GM12891 (cell line): ENCODE data around the gene SORCS2.

ENCODE experiments used
- DNase-seq: peaks from one replicate; pipeline ENCODE4 v3.0.0; 2011; ENCODE audit warnings: low spot score; ENCODE audit not compliant: insufficient read length
- FAIRE-seq: peaks from 2 replicates; lab custom pipeline; 2011; peaks lifted over from hg19 to GRCh38; lab: Jason Lieb, UNC
- PAX5 ChIP-seq: IDR thresholded peaks from 2 replicates; pipeline ENCODE4 v1.6.1; 2011; ENCODE audit warnings: low read length, moderate library complexity, mild to moderate bottlenecking; ENCODE audit not compliant: insufficient read depth, severe bottlenecking
- POLR2A ChIP-seq: IDR thresholded peaks from 2 replicates; pipeline ENCODE4 v1.6.1; 2011; ENCODE audit warnings: low read depth, low read length, control low read depth
- POLR2AphosphoS5 ChIP-seq: IDR thresholded peaks from 2 replicates; pipeline ENCODE4 v1.6.1; 2011; ENCODE audit warnings: low read depth, low read length, control low read depth
- POU2F2 ChIP-seq: IDR thresholded peaks from 2 replicates; pipeline ENCODE4 v1.6.1; 2011; ENCODE audit warnings: low read depth, mild to moderate bottlenecking, control low read depth, low read length, moderate library complexity
- SPI1 ChIP-seq: IDR thresholded peaks from 2 replicates; pipeline ENCODE4 v1.6.1; 2011; ENCODE audit warnings: low read depth, low read length, control low read depth
- TAF1 ChIP-seq: IDR thresholded peaks from 2 replicates; pipeline ENCODE4 v1.6.1; 2011; ENCODE audit warnings: low read depth, low read length, control low read depth

SORCS2 gene

DNA sequence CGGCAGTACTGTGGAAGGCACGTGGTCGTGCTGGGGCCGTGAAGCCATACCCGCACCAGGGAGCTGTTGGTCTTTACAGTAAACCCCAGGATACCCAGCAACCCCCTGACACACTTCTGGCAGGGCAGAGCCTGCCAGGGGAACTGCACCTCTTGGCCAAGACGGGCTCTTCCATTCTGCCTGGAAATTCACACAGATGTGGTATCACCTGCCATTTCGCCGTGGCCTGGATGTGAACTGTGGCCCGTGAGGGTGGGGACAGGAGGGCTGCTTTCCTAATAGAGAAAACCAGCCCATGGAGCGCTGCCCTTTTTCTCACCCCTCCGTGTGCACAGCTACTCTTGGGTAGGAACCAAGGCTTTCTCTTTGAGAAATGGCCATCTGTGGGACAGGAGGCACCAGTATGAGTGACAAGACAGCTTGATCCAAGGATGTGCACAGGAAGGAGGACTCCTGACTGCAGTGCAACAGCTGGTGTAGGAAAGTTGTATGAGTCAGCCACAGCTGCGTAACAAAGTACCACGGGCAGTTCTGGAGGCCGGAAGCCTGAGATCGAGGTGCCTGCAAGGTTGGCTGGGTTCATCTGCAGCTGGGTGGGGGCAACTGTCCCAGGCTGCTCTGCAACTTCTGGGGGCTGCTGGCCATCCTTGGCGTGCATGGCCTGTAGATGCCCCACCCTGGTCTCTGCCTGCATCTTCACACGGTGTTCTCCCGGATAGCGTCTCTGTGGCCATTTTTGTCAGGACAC, 146.7 kb downstream of the SORCS2 start:
- TF ChIP-seq PAX5 (no peak), POU2F2 (no peak), POLR2A (no peak), TAF1 (no peak), POLR2AphosphoS5 (no peak), SPI1 (no peak)
- no peak for DNase-seq
- no peak for FAIRE-seq

- no peak for TF ChIP-seq PAX5
- no peak for TF ChIP-seq POLR2A
- no peak for TF ChIP-seq TAF1
- no peak for TF ChIP-seq POU2F2
- TF ChIP-seq POLR2AphosphoS5, result no peak
- no peak for TF ChIP-seq SPI1
- DNase-seq (no peak), FAIRE-seq (no peak)
Observed at GRCh38 chr4:7339751-7340552, 147.6 kb downstream of the SORCS2 start.

DNA sequence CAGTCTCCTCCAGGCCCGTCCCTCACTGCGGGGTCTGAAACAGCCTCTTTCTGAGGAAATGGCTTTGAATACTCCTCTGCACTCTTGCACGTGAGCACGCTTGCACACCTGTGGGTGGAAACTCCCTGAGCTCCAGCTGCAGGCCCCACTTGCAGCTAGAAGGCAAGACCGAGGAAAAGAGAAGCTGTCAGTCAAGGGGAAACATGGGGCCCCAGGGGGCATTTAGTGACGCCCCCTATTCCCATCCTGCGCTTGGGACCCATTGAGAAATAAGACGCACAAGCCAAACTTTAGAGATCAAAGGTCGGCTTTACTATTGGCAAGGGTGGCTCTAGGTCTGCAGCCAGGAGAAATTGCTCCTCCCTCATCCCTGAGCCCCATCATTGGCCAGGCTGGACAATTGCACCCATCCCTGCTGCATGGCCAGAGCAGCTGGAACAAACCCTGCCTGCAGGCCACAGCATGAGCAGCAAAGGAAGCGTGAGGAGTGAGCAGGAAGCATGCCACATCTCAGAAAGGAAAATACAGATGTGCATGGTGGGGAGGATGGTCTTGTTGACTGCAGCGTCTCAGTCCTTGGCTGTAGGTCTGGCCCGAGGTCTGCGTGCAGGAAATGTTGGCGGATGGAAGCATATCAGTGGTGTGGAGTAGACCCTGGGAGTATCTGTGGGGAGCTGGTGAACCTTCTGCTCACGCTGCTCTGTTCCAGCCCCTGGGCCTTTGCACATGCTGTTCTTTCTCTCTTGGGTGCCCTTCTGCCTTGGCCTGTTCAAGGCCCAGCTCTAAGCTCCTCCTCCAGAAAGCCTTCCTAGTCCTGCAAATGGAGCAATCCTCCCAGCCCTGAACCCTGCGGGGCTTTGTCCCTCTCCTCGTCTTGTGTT, 148.5 kb downstream of the SORCS2 start:
- TF ChIP-seq POU2F2 (no peak), TAF1 (no peak), POLR2AphosphoS5 (no peak), PAX5 (no peak), POLR2A (no peak), SPI1 (no peak)
- FAIRE-seq, result no peak
- no peak for DNase-seq

DNA sequence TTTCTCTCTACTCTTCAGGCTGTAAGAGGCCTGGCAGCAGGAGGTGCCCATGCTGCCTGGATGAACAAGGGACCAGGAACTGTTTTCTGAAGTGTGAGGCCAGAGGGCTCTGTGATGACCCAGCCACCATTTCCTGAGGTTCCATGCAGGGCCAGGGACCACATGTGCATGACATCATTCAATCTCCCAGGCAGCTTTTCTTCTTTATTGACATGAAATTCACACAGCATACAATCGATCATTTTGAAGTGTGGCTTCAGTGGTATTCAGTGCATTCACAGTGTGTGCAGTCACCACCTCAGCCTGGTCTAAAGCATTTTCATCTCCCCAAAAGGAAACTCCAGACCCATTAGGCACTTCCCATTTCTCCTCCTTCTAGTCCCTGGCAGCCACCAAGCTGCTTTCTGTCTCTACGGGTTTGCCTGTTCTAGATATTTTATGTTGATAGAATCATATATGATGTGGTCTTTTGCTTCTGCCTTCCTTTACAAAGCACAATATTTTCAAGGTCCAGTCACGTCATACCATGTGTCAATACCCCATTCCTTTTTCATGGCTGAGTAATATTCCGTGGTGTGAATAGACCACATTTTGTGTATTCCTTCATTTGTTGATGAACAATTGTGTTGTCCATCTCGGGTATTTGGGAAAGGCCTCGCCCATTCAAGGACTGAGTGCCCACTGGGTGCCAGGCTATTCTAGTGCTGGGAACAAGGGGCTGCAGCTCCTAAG, 149.3 kb downstream of the SORCS2 start:
- TF ChIP-seq PAX5, result no peak
- no peak for TF ChIP-seq SPI1
- TF ChIP-seq POLR2A, result no peak
- TF ChIP-seq TAF1, result no peak
- TF ChIP-seq POU2F2, result no peak
- no peak for TF ChIP-seq POLR2AphosphoS5
- DNase-seq (no peak), FAIRE-seq (no peak)

GRCh38 chr4:7342223-7343080, 150.1 kb downstream of the SORCS2 start:
- FAIRE-seq (no peak), DNase-seq (no peak)
- TF ChIP-seq POLR2AphosphoS5 (no peak), POU2F2 (no peak), SPI1 (no peak), PAX5 (no peak), TAF1 (no peak), POLR2A (no peak)

DNA sequence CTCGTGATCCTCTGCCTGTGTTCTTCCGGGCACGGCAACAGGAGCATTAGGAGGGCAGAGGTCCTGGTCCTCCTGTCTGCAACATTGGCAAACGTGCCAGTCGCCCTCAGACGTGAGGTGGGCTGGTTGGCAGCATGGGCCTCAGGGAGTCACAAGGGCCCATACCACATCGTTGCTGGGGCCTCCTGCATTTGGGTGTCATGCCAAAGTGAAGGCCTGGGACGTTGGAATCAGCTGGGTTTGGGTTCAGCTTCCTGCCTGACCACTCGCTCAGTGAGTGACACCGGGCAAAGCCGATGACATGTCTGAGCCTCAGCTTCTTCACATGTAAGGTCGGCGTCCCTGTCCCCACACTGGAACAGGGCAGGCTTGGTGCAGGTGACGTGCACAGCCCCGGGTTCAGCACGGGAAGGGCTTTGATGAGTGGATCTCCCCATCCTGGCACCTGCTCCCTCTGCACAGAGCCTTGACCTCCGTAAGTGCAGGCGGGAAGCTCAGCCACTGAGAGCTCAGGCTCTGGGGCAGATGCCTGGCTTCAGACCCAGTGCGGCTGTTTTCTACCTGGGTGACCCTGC, 150.8 kb downstream of the SORCS2 start:
- DNase-seq (no peak), FAIRE-seq (no peak)
- TF ChIP-seq TAF1 (no peak), POU2F2 (no peak), PAX5 (no peak), POLR2A (no peak)

DNA sequence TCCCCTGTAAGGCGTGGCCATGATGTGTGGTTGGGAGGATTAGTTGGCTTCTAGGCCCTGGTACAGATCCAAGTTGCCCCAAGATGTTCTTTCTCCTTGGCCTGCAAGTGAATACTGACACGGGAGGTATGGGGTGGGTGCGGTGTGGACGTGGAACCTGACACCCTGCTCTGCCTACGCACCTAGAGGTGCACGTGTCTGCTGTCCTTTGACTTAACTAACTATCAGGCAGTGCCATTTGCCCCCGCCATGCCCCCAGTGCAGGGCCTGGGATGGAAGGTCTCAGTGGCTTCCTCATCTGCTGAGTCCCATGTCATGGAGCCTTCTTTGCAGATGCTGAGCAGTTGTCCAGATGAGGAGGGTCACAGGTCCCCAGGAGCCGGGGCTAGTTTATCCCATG, 151.6 kb downstream of the SORCS2 start:
- no peak for FAIRE-seq
- no peak for DNase-seq
- TF ChIP-seq TAF1 (no peak), POLR2A (no peak), PAX5 (no peak), POU2F2 (no peak), SPI1 (no peak), POLR2AphosphoS5 (no peak)

- no peak for FAIRE-seq
- no peak for DNase-seq
- TF ChIP-seq SPI1 (no peak), POLR2A (no peak), TAF1 (no peak), POU2F2 (no peak), POLR2AphosphoS5 (no peak), PAX5 (no peak)
Observed at GRCh38 chr4:7344636-7345155, 152.4 kb downstream of the SORCS2 start.
